ENCODE data around the gene TRIM25. TPM values are rescaled to one million over a fixed set of nuclear protein-coding genes. Genes with fewer than 3 reads are reported as not detected.

TRIM25 gene
- total and polyA plus RNA-seq, 3 donors from 2014 or later: 38.9 to 76.3 (median 66.4) TPM

DNA sequence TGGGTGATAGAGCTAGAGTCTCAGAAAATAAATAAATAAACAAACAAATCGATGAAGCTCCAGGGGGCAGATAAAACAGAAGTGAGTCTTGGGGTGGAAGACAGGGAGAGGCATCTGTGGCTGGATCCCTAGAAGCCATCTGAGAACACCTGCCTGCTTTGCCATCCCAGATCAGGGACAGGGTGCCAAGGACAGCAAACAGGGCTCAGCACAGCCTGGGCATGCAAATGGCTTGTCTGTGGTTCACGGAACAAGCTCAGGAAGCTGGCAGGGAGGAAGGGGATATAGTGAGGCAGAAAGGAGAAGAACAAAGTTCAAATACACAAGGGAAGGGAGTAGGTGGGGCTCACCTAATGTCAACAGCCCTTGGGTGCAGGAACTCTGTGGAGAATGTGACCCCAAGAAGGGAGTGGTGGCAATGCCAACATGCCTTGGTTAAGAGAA lies 27.5 kb downstream of the TRIM25 start:
- TF ChIP-seq, protein P1, sequence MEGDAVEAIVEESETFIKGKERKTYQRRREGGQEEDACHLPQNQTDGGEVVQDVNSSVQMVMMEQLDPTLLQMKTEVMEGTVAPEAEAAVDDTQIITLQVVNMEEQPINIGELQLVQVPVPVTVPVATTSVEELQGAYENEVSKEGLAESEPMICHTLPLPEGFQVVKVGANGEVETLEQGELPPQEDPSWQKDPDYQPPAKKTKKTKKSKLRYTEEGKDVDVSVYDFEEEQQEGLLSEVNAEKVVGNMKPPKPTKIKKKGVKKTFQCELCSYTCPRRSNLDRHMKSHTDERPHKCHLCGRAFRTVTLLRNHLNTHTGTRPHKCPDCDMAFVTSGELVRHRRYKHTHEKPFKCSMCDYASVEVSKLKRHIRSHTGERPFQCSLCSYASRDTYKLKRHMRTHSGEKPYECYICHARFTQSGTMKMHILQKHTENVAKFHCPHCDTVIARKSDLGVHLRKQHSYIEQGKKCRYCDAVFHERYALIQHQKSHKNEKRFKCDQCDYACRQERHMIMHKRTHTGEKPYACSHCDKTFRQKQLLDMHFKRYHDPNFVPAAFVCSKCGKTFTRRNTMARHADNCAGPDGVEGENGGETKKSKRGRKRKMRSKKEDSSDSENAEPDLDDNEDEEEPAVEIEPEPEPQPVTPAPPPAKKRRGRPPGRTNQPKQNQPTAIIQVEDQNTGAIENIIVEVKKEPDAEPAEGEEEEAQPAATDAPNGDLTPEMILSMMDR (IDR thresholded peaks at IDR 0.05): no peak
- no peak for TF ChIP-seq POLR2A (IDR thresholded peaks at IDR 0.05)
- no peaks in the 10 kb centered on the region for H3K4me1 ChIP-seq
- H3K4me3 ChIP-seq: no peak overlapping the region
- no peaks in the 10 kb centered on the region for H3K9me3 ChIP-seq
- WGBS, 2 donors: 85% methylated on average over 2 of the region's 2 CpGs
- H3K27ac ChIP-seq: no peak overlapping the region
- DNase-seq: no peak
- intact Hi-C loops (cut with DNase I; ENCODE audit: low total_unique reads): no loop called here
- H3K36me3 ChIP-seq (ENCODE audit: low read depth, missing control alignments): no peaks in the 10 kb centered on the region
- no peaks in the 10 kb centered on the region for H3K27me3 ChIP-seq

DNA sequence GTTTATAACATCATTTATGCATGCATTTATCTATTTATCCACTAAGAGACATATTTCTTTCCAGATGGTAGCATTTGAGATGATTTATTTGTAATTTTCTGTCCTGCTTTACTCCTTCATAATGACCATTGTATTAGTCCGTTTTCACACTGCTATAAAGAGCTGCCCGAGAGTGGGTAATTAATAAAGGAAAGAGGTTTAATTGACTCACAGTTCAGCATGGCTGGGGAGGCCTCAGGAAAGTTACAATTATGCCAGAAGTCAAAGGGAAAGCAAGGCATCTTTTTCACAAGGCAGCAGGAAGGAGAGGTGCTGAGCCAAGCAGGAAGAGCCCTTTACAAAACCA lies 28.6 kb downstream of the TRIM25 start:
- no peak for DNase-seq
- intact Hi-C loops (cut with DNase I; ENCODE audit: low total_unique reads): no loop called here
- WGBS, 2 donors: 65 to 72% methylated on average over 2 of the region's 2 CpGs
- Histone ChIP-seq H3K4me1 (no peaks in the 10 kb centered on the region), H3K9me3 (no peaks in the 10 kb centered on the region), H3K27me3 (no peaks in the 10 kb centered on the region), H3K27ac (no peak overlapping the region), H3K36me3 (ENCODE audit: low read depth, missing control alignments) (no peaks in the 10 kb centered on the region), H3K4me3 (no peak overlapping the region)
- TF ChIP-seq POLR2A (IDR thresholded peaks at IDR 0.05): no peak
- TF ChIP-seq, protein P1 (IDR thresholded peaks at IDR 0.05): no peak

DNA sequence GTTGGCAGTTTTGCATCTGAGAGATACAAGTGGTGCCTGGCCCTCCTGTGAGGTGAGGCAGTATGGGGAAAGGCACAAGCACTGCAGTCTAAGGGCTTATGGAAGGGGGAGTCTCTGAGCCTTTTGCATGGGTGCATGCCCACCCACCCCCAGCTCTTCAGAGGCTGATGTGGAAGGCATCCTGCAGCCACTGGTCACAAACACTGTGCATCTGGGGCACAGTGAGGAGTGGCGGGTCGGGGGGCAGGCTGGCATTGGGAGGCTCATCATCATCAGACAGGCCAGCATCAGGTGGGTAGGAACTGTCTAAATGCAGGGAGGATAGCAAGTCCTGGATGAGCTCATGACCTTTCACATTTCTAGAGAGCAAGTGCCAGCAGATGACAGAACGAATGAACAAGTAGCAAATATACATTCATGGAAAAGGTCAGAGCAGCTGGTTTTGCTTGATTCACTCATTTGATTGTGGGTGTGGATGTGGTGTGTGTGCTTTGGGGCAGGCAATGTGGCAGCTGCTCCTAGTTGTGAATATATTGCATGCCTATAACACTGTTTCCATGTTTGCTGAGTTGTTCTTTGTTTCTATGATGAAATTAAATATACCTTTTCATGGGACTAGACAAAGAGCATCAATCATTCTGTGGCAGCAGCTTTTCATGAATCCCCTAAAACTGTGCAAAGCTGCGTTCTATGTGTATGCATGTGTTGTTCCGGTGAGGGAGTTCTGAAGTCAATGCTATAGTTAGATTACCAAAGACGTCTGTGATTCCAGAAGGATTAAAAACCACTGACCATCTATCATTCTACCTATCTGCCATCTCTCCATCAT lies 29.2 kb downstream of the TRIM25 start:
- Histone ChIP-seq H3K27me3 (no peaks in the 10 kb centered on the region), H3K27ac (no peak overlapping the region), H3K4me1 (no peaks in the 10 kb centered on the region), H3K36me3 (ENCODE audit: low read depth, missing control alignments) (no peaks in the 10 kb centered on the region), H3K4me3 (no peak overlapping the region), H3K9me3 (no peaks in the 10 kb centered on the region)
- intact Hi-C loops (cut with DNase I; ENCODE audit: low total_unique reads): no loop called here
- TF ChIP-seq POLR2A (IDR thresholded peaks at IDR 0.05): no peak
- TF ChIP-seq, protein P1 (IDR thresholded peaks at IDR 0.05): no peak
- DNase-seq: no peak
- 77 to 85% methylated on average over 3 to 6 of the region's 6 CpGs for WGBS, 2 donors

DNA sequence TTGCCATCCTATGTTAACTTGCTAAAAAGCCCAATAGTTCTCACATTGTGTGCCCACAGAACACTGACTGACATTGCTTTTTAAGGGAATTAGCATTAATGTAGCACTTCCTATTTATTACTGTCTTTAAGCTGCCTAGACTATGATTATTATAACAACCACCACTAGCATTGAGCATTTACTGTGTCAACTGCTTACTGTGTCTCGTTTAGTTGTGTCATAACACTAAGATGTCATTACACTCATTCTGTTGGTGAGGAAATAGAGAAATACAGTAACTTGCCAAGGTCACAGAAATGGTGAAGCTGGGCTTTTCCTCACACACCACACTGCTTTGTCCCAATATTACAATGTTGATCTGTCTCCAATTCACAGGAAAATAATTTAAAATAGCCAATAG lies 30.2 kb downstream of the TRIM25 start:
- intact Hi-C loops (cut with DNase I; ENCODE audit: low total_unique reads): no loop called here
- H3K4me1 ChIP-seq: no peaks in the 10 kb centered on the region
- WGBS, 2 donors: 58 to 67% methylated on average over 1 of the region's 1 CpG
- no peak for TF ChIP-seq POLR2A (IDR thresholded peaks at IDR 0.05)
- TF ChIP-seq, protein P1 (IDR thresholded peaks at IDR 0.05): no peak
- H3K27ac ChIP-seq: no peak overlapping the region
- H3K4me3 ChIP-seq: no peak overlapping the region
- no peaks in the 10 kb centered on the region for H3K9me3 ChIP-seq
- H3K27me3 ChIP-seq: no peaks in the 10 kb centered on the region
- no peak for DNase-seq
- no peaks in the 10 kb centered on the region for H3K36me3 ChIP-seq (ENCODE audit: low read depth, missing control alignments)
